ENCODE measurements around the gene GRK6.

GRK6 gene

DNA sequence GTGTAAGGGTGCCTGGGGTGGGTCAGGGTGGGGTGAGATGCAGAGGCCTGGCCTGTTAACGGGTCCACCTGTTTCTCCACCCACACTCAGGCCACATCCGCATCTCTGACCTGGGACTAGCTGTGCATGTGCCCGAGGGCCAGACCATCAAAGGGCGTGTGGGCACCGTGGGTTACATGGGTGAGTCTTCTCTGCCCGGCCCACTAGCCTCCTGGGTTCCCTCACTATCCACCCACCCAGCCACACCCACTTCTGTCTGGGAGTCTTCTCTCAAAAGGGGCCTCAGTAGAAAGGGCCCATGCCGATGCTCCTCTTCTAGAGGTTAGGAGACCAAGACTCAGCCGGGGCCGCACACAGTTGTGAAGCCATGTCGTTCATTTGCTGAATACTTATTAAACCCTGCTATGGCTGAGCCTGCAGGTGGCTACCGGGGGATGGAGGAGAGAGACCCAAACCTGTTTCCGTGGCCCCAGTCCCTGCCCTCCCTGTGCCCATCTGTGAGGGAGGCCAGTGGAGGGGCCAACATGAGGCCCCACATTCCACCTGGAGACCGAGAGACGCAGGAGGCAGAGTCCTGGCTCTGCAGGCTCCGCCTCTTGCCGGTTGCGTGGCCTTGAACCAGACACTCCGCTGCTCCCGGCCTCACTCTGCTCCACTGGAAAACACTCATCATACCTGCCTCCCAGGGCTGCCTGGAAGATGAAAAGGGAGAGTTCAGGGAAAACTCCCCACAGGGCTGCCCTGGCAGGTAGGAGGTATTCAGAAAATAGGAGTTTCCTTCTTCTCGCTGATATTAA lies 8.7 kb downstream of the GRK6 start:
- Histone ChIP-seq H3K27ac (no peak overlapping the region), H3K9me3 (no peaks in the 10 kb centered on the region), H3K27me3 (no peaks in the 10 kb centered on the region), H3K4me1 (peaks cover 0 to 5% (median 0%) of the 10 kb centered on the region in 4 donors), H3K4me3 (no peak overlapping the region), H3K36me3 (peaks cover 49 to 96% (median 62%) of the 10 kb centered on the region in 3 donors)
- DNase-seq = no peak
- intact Hi-C loops (cut with DNase I; ENCODE audit: low total_unique reads) = no loop called here
- TF ChIP-seq, protein P1, sequence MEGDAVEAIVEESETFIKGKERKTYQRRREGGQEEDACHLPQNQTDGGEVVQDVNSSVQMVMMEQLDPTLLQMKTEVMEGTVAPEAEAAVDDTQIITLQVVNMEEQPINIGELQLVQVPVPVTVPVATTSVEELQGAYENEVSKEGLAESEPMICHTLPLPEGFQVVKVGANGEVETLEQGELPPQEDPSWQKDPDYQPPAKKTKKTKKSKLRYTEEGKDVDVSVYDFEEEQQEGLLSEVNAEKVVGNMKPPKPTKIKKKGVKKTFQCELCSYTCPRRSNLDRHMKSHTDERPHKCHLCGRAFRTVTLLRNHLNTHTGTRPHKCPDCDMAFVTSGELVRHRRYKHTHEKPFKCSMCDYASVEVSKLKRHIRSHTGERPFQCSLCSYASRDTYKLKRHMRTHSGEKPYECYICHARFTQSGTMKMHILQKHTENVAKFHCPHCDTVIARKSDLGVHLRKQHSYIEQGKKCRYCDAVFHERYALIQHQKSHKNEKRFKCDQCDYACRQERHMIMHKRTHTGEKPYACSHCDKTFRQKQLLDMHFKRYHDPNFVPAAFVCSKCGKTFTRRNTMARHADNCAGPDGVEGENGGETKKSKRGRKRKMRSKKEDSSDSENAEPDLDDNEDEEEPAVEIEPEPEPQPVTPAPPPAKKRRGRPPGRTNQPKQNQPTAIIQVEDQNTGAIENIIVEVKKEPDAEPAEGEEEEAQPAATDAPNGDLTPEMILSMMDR (IDR thresholded peaks at IDR 0.05) = no peak

DNA sequence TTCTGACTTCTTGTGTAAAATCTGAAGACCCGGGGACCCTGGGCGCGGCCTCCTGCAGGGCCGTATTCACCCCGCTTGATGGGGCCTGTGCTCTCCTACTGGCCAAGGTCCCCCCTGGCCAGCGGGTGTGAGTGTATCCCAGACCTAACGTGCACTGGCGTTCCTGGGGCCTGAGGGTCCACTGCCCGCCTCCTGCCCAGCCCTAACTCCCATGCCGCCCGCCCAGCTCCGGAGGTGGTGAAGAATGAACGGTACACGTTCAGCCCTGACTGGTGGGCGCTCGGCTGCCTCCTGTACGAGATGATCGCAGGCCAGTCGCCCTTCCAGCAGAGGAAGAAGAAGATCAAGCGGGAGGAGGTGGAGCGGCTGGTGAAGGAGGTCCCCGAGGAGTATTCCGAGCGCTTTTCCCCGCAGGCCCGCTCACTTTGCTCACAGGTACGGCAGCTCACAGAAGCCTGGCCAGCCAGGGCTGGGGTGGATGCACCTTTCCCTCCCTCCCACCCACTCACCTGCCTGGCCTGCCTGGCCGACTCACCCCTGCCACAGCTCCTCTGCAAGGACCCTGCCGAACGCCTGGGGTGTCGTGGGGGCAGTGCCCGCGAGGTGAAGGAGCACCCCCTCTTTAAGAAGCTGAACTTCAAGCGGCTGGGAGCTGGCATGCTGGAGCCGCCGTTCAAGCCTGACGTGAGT lies 9.5 kb downstream of the GRK6 start:
- Histone ChIP-seq H3K9me3 (no peaks in the 10 kb centered on the region), H3K4me3 (no peak overlapping the region), H3K27ac (no peak overlapping the region), H3K27me3 (no peaks in the 10 kb centered on the region), H3K4me1 (no peaks in the 10 kb centered on the region), H3K36me3 (peaks cover 52 to 96% (median 63%) of the 10 kb centered on the region in 3 donors)
- intact Hi-C loops (cut with DNase I; ENCODE audit: low total_unique reads) = no loop called here
- DNase-seq = no peak
- TF ChIP-seq, protein P1 (IDR thresholded peaks at IDR 0.05) = no peak

DNA sequence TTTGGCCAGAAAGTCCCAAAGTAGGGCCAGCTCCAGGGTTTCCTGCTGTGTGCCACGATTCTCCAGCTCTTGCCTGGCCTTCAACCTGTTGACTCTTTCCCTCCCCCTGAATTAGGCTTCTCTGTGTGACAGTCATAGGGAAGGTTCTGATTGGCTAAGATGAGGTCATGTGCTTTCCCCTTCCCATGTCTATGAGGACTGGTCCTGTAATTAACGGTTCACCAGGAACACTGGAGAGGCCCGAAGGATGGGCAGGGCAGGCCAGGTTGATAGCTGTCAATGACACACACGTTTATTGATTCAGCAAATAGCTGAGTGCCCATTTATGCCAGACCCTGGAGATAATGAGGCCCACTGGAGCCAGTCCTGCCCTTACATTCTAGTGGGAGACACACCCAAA lies 11.1 kb downstream of the GRK6 start:
- intact Hi-C loops (cut with DNase I; ENCODE audit: low total_unique reads) = no loop called here
- no peak overlapping the region for H3K27ac ChIP-seq
- no peaks in the 10 kb centered on the region for H3K27me3 ChIP-seq
- no peaks in the 10 kb centered on the region for H3K9me3 ChIP-seq
- TF ChIP-seq, protein P1 (IDR thresholded peaks at IDR 0.05) = no peak
- H3K4me1 ChIP-seq = no peaks in the 10 kb centered on the region
- H3K36me3 ChIP-seq = peaks cover 48 to 96% (median 61%) of the 10 kb centered on the region in 3 donors
- no peak overlapping the region for H3K4me3 ChIP-seq
- DNase-seq = no peak

DNA sequence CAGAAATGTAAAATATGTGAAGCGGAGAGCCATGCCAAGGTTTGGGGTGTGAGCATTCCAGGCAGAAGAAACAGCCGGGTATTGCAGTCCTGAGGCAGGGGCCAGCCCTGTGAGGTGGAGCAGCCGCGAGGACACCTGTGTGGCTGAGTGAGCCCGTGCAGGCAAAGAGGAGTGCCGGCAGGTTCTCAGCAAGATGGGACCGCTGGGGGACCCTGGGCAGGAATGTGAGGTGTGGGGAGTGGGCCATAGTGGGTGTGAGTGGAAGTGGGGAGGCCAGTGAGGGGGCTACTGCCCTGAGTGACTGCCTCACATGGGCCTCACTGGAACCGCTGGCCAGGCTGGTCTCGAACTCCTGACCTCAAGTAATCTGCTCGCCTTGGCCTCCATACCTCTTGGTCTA lies 12.0 kb downstream of the GRK6 start:
- peaks cover 39 to 95% (median 53%) of the 10 kb centered on the region in 3 donors for H3K36me3 ChIP-seq
- intact Hi-C loops (cut with DNase I; ENCODE audit: low total_unique reads) = no loop called here
- no peaks in the 10 kb centered on the region for H3K4me1 ChIP-seq
- DNase-seq = no peak
- no peak overlapping the region for H3K27ac ChIP-seq
- TF ChIP-seq, protein P1 (IDR thresholded peaks at IDR 0.05) = no peak
- no peak overlapping the region for H3K4me3 ChIP-seq
- no peaks in the 10 kb centered on the region for H3K9me3 ChIP-seq
- no peaks in the 10 kb centered on the region for H3K27me3 ChIP-seq

DNA sequence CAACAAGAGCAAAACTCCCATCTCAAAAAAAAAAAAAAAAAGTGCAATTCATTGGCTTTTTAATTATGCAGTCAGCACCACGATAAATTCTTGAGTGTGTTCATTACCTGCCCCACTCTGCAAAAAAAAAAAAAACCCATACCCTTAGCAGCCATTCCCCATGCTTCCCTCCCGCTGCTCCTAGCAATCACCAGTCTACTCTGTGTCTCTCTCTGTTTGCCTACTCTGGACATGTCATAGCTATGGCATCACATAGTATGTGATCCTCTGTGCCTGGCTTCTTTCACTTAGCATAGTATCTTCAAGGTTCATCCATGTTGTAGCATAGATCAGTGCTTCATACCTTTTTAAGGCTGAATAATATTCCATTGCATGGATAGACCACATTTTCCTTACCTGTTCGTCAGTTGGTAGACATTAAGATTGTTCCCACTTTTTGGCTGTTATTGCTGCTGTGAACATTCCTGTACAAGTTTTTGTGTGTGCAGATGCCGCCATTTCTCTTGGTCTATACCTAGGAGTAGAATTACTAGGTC lies 13.1 kb downstream of the GRK6 start:
- DNase-seq = no peak
- no peaks in the 10 kb centered on the region for H3K27me3 ChIP-seq
- intact Hi-C loops (cut with DNase I; ENCODE audit: low total_unique reads) = no loop called here
- H3K4me3 ChIP-seq = no peak overlapping the region
- peaks cover 28 to 84% (median 42%) of the 10 kb centered on the region in 3 donors for H3K36me3 ChIP-seq
- H3K4me1 ChIP-seq = no peaks in the 10 kb centered on the region
- H3K9me3 ChIP-seq = no peaks in the 10 kb centered on the region
- TF ChIP-seq, protein P1 (IDR thresholded peaks at IDR 0.05) = no peak
- H3K27ac ChIP-seq = no peak overlapping the region
